GM19239 (cell line): ENCODE results near the gene HAO1.

ENCODE experiments used
- DNase-seq: peaks from one replicate; pipeline ENCODE4 v3.0.0; 2011; ENCODE audit warnings: low spot score; ENCODE audit not compliant: insufficient read length
- FAIRE-seq: peaks from 2 replicates; lab custom pipeline; 2011; peaks lifted over from hg19 to GRCh38; lab: Jason Lieb, UNC

Gene HAO1

DNA sequence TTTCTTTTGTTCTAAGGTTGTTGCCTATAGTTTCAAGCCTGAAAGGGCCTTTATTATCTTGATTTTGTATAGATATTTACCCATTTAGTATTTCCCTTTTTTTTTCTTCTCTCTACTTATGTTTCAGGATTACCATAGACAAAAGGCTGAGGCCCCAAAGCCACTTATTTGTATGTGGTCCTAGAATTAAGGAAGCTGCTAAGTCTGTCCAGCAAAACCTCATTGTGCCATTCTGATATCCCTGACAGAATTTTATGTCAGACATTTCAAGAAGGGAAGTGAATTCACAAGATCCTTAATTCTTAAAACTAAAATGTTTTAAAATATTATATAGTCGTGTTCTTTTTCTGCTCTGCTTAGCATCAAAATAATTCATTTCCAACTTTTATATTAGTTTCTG lies 6.9 kb downstream of the HAO1 start:
- DNase-seq = no peak
- no peak for FAIRE-seq

DNA sequence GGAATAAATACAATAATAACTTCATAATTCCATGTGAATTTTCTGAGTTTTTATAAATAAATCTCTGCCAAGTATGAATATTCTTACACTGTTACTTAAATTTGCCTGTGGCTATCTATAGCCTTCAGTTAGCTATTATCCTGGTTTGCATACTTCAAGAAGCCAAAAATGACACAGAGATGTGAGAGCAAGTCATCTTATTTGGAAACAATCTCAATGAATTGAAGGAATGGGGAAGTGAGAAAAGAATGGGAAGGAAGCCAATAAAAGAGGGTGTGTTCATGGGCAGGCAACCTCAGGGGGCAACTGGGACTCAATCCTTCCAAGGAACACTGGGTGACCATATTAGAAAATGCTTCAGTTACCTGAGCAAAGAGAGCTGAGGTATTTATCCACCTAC lies 9.9 kb downstream of the HAO1 start:
- FAIRE-seq (no peak), DNase-seq (no peak)

- no peak for DNase-seq
- FAIRE-seq = no peak
Measured at GRCh38 chr20:7926767-7927166, 13.5 kb downstream of the HAO1 start.

GRCh38 chr20:7926323-7926722 lies 13.9 kb downstream of the HAO1 start:
- FAIRE-seq (no peak), DNase-seq (no peak)

GRCh38 chr20:7924692-7925091 lies 15.6 kb downstream of the HAO1 start:
- no peak for FAIRE-seq
- no peak for DNase-seq

DNA sequence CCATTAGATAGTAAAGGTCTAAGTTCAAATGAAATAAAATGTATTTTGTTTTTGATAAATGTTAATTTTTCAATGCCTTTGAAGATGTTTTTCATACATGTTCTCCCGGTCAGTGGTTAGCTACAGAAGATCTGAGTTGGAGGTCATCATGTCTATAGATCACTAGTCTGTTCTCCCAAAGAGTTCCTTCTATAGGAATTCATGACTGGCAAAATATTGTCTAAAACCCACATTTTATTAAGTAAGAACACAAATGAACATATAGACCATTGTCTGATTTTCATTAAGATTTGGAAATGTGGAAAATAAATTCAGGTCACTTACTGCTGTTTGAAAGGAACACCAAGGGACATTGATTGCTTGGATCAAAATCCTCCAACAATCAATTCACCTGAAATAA lies 23.6 kb downstream of the HAO1 start:
- no peak for FAIRE-seq
- no peak for DNase-seq

- FAIRE-seq (no peak), DNase-seq (no peak)
Measured at GRCh38 chr20:7912551-7912950, 27.7 kb downstream of the HAO1 start.

GRCh38 chr20:7911586-7912330 lies 28.5 kb downstream of the HAO1 start:
- no peak for FAIRE-seq
- DNase-seq = no peak

DNA sequence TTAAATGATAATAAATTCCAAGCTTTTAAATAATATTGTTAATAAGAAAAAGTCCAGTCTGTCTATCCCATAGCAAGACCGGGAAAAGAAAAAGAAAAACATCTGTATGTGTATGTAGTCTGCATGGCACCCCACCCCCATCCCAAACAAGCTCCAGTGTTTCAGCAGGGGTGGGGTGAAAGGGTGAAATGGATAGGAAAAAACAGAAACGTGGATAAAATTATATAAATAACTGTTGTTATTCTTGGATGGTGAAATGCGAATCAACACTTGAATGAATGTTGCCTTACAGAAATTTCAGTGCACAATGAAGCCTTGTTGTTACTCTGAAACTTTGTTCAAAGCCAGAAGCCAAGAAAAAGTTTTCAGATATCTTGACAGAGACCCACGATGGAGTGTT lies 31.4 kb downstream of the HAO1 start:
- DNase-seq (no peak), FAIRE-seq (no peak)

GRCh38 chr20:7903429-7903828 lies 36.8 kb downstream of the HAO1 start:
- no peak for DNase-seq
- no peak for FAIRE-seq

- DNase-seq (no peak), FAIRE-seq (no peak)
Measured at GRCh38 chr20:7902879-7903278, 37.4 kb downstream of the HAO1 start.

DNA sequence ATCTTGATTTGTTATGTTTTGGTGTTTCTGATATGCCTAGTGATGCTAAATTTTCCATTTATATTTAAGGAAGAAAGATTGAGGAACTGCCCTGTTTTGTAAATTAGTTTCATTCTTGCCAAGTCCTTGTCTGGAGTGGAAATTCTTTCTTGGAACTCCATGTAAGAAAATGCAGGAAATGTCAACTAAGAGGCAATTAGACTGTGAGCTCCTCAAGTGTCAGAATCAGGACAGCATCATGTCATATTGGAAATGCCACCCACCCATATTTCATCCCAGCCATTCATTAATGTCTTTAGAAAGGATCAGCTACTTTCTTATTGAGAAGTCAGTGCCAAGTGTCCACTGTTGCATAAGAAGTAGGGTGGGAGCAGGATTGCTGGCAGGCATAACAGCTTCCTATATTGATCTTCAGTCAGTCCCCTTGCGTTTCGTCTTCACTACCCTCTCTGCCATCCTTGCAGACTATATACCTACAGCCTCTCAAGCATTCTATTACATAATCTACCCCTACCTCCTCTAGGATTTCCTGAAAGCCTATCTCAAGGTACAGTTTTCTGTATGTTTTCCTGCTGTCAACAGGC lies 42.4 kb downstream of the HAO1 start:
- FAIRE-seq = no peak
- no peak for DNase-seq

- DNase-seq = no peak
- no peak for FAIRE-seq
Measured at GRCh38 chr20:7893014-7893730, 47.1 kb downstream of the HAO1 start.

DNA sequence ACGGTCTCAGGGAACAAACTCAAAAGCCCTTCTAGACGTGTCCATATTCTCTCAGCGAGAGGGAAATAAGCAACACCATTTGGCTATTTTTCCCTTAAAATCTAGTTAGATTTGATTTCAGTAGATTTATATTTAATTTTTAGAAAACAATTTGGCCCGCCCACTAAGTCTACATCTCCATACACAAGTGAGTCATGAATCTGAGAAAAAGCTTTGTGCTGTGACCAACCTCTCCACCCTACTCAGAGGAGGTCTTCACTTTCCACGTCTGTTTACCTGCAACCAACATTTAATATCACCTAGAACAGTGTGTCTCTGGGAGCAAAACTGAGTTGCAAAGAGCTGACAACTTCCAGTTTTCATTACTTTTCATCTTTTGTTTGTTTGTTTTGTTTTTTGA lies 48.6 kb downstream of the HAO1 start:
- DNase-seq (no peak), FAIRE-seq (no peak)

- FAIRE-seq (no peak), DNase-seq (no peak)
Measured at GRCh38 chr20:7889736-7890135, 50.5 kb downstream of the HAO1 start.

DNA sequence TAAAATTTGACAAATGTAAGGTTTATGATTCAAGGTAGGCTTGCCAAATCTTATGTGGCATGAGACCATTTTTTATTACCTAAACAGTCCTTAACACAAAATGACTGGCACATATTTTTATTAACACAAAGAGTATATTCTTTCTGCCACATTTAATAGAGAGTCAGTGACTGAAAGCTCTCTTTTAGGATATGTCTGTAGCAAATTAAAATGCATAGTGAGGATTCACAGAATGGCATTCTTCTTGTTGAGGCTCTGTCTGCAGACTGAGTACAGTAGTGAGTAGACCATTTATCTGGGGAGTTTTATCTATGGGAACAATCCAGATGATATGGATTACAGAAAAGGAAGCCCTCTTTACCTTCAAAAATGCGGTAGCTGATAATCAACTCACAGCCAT lies 56.5 kb downstream of the HAO1 start:
- FAIRE-seq (no peak), DNase-seq (no peak)

GRCh38 chr20:7883309-7883708 lies 56.9 kb downstream of the HAO1 start:
- FAIRE-seq = no peak

DNA sequence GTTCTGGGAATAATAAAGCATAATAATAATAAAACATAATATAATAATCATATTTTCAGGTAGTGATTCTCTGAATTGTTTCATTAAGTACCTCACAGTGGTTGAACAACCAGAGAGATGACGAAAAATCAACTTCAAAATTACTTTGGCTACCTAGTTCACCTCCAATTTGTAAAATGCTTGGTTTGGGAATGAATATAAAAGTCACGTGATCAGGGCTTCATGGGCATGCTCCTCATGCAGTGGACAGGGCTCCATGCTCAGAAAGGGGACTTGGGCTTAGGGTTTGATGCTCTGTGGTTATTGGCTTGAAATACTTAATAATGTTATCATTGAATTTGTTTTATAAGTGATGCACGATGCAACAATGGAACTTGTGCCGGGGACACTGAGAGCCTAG lies 58.2 kb downstream of the HAO1 start:
- no peak for DNase-seq
- no peak for FAIRE-seq

More at GRCh38 chr20:7883309-7883708, 56.9 kb downstream of the HAO1 start:
- no peak for DNase-seq

- FAIRE-seq (no peak), DNase-seq (no peak)
Measured at GRCh38 chr20:7881551-7881950, 58.7 kb downstream of the HAO1 start.

DNA sequence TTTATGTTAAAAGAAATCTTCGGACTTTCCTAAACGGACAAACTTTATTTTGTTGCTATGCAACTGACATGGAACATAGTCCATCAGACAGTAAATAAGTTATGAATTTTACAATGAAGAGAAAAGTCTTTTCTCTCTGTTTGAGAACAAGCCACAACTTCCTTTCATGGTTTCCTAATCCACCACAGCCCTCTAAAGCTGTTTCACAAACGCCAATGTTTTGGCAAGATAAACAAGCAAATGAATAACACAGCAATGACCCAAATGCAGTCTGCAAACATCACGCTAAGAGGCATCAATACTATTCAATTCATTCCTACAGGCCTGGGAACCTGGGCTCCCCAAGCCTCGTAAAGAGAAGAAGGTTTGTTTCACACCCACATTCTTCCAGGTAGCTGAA lies 60.4 kb downstream of the HAO1 start:
- DNase-seq = no peak
- FAIRE-seq = no peak

DNA sequence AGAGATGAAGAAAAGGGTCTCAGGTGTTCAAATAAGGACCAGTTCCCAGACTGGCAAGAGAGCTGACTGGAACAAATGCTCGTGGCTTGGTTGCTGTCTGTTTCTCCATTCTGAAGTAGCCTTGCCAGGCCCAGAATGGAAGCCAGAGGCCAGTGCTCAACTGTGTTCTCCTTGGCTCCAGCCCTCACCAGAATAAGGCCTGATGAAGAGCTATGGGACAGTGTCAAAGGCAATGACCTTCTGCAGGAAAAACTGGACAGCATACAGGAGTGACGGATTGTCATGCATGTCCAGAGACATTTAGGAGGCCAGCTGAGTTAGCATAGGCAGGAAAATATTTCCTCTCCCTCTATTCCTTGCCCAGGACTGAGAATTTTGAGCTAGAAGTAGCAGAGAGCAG lies 72.2 kb downstream of the HAO1 start:
- FAIRE-seq (no peak), DNase-seq (no peak)

DNA sequence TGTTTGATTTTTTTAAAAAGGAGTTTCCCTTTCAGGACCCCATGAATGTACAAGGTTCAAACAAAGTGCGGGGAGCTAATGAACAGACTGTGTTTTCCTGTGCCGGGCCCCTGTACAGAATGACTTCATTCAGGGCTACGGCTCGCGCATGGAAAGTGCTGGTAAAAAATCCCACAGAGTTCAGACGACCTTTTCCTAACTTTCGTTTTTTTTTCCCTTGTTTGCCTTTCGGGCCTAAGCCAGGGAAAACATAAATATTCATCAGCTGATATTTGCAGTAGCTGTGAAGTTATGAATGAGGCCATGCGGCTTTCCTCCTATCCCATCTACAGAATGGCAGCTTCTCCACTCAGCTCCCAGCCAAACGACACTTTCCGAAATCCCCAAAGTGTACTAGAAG lies 74.0 kb downstream of the HAO1 start:
- FAIRE-seq = no peak
- DNase-seq = no peak
